ENCODE measurements around the gene RARG. TPM values are rescaled to one million over a fixed set of nuclear protein-coding genes. Genes with fewer than 3 reads are reported as not detected.

Gene RARG
- total and polyA plus RNA-seq, 2 of the 4 experiments (the other 2 are of a cell fraction): 7.9 to 30.9 TPM

- intact Hi-C loops (cut with micrococcal nuclease) (loop anchor here (10.0 kb wide), 1 partner anchor 105 kb away; the partner anchor contains the start of gene AAAS), dilution Hi-C loops (cut with HindIII; ENCODE audit: low sequenced_read_pairs, unreplicated experiment) (no loop called here), in situ Hi-C loops (cut with MboI; ENCODE audit: low sequenced_read_pairs) (loop anchor here (10.0 kb wide), 1 partner anchor 295 kb away; no protein-coding TSS in a partner anchor)
- H3K9ac ChIP-seq (ENCODE audit: low read depth, low read length): peak overlapping the region; percentile 75
- TF ChIP-seq POLR2A (IDR thresholded peaks at IDR 0.05; ENCODE audit: low read depth, low read length): 0 out of 2 replicates have a peak, but pooled peaks have one; percentile 34
- TF ChIP-seq USF2 (IDR thresholded peaks at IDR 0.05; ENCODE audit: low read depth, low read length): no peak
- TF ChIP-seq MXI1 (IDR thresholded peaks at IDR 0.05; ENCODE audit: borderline replicate concordance, low read depth, low read length): peak; percentile 75; the same call in 1 of the 2 replicates
- TF ChIP-seq BHLHE40 (IDR thresholded peaks at IDR 0.05; ENCODE audit: low read depth, low read length): 0 out of 2 replicates have a peak, but pooled peaks have one; percentile 3
- no peak for TF ChIP-seq MAZ (IDR thresholded peaks at IDR 0.05; ENCODE audit: borderline replicate concordance, low read depth, low read length)
- ChIA-PET CTCF (interaction anchor here (0.6 to 1.0 kb wide), 4 partner anchors 18 to 813 kb away, joined by 3 to 4 read pairs (median 4); no protein-coding TSS in a partner anchor), POLR2A (ENCODE audit: unreplicated experiment) (interaction anchor here (0.5 kb wide), 1 partner anchor 30 kb away, joined by 7 read pairs; no protein-coding TSS in a partner anchor)
- no TSS peak for BruUV-seq (replicated peaks)
- DNase-seq: peak; percentile 66
- H4K8ac ChIP-seq (ENCODE audit: low read depth in 2 of 2, low read length in 2 of 2): peak overlapping the region; percentile 24 to 80; a peak in 2 of 4 replicates
- H4K20me1 ChIP-seq (ENCODE audit: insufficient read depth, low read length): peaks cover 12% of the 10 kb centered on the region
- no peaks in the 10 kb centered on the region for H3K9me3 ChIP-seq (ENCODE audit: control insufficient read depth, insufficient read depth, low read length)
- 1% methylated on average over 16 of the region's 27 CpGs; no CpG with 5 or more reads in 1 of the 2 experiments for WGBS, 2 experiments (ENCODE audit: extremely low coverage in 2 of 2, insufficient read length in 1 of 2)
- peaks cover 27% of the 10 kb centered on the region for H3K9me1 ChIP-seq (ENCODE audit: insufficient read depth, low read length)
- H2AK9ac ChIP-seq (replicated peaks; ENCODE audit: low read depth, low read length, poor library complexity): peak overlapping the region; percentile 95
- peak overlapping the region; percentile 92 for H3K23ac ChIP-seq (ENCODE audit: low read depth, low read length)
- peak overlapping the region; percentile 89 for H4K91ac ChIP-seq (ENCODE audit: insufficient read depth, low read depth, low read length)
- peak overlapping the region; percentile 32 for H2AK5ac ChIP-seq (ENCODE audit: low read depth, low read length)
- peak overlapping the region; percentile 54 for H3K18ac ChIP-seq (ENCODE audit: low read depth, low read length)
- no peaks in the 10 kb centered on the region for H3K27me3 ChIP-seq (ENCODE audit: control insufficient read depth, insufficient read depth, low read length)
- H3K79me1 ChIP-seq (ENCODE audit: low read depth in 1 of 2, low read length in 2 of 2): peaks cover 30 to 79% of the 10 kb centered on the region in 2 experiments
- H2AFZ ChIP-seq (replicated peaks; ENCODE audit: low read length, poor library complexity): peak overlapping the region; percentile 83
- peak overlapping the region; percentile 81 for H2BK5ac ChIP-seq (ENCODE audit: low read depth, low read length, poor library complexity, severe bottlenecking)
- H3K4me2 ChIP-seq (ENCODE audit: low read depth, low read length): peak overlapping the region; percentile 94
- H3K14ac ChIP-seq (replicated peaks; ENCODE audit: low read depth, low read length): peak overlapping the region; percentile 75
- peak; percentile 2; the same call in 1 of the 2 replicates for ATAC-seq (ENCODE audit: low read depth)
- H3K56ac ChIP-seq (ENCODE audit: extremely low read depth, insufficient read depth, low read length): peak overlapping the region; percentile 78
- H2BK120ac ChIP-seq (ENCODE audit: low read depth, low read length): peak overlapping the region; percentile 50
- H2BK20ac ChIP-seq (ENCODE audit: low read depth, low read length): no peak overlapping the region
- peak overlapping the region; percentile 67 for H3K27ac ChIP-seq (ENCODE audit: insufficient read depth, low read length)
- H3K4me3 ChIP-seq (ENCODE audit: insufficient read depth, low read depth, low read length): peak overlapping the region; percentile 53
- H3K4ac ChIP-seq (ENCODE audit: low read depth, low read length): peak overlapping the region; percentile 87
- peaks cover 41% of the 10 kb centered on the region for H3K4me1 ChIP-seq (ENCODE audit: control insufficient read depth, insufficient read depth, low read length)
- H3K36me3 ChIP-seq (ENCODE audit: control insufficient read depth, insufficient read depth, low read length): peaks cover 7% of the 10 kb centered on the region
- peak overlapping the region; percentile 28; the same call in 1 of the 2 replicates for H4K5ac ChIP-seq (ENCODE audit: low read depth, low read length)
- peak overlapping the region; percentile 21; the same call in 2 of the 3 replicates for H2BK15ac ChIP-seq (ENCODE audit: low read depth, low read length)
Measured at GRCh38 chr12:53219292-53219955, 12.6 kb downstream of the RARG start.
